K562 (cell line): Measurements from ENCODE around the gene KDM4C. TPM values are rescaled to one million over a fixed set of nuclear protein-coding genes. Genes with fewer than 3 reads are reported as not detected.
A peak's percentile ranks its signal among the peaks of the same experiment; 100 is the strongest.

Source experiments
- CBFA2T2 ChIP-seq: fragments of 450-650 bp; conservative IDR thresholded peaks from 2 replicates; pipeline ENCODE4 v1.6.1; 2017; ENCODE audit warnings: mild to moderate bottlenecking
- CHD2 ChIP-seq: IDR thresholded peaks from 2 replicates; pipeline ENCODE4 v1.6.1; 2011; ENCODE audit warnings: low read depth, low read length
- IRF1 ChIP-seq: sonication (generic); formaldehyde crosslinking; IDR thresholded peaks from 2 replicates; pipeline ENCODE4 v1.8.0; 2022; ENCODE audit warnings: missing genetic modification reagents, mild to moderate bottlenecking, borderline replicate concordance
- KLF10 ChIP-seq: fragments of 250-450 bp; sonication (Bioruptor Pico); IDR thresholded peaks from 2 replicates; pipeline ENCODE4 v1.6.1; 2021; ENCODE audit warnings: matching md5 sums
- MEF2D ChIP-seq: conservative IDR thresholded peaks from 2 replicates; pipeline ENCODE4 v1.6.1; 2016; ENCODE audit warnings: low read depth, missing genetic modification characterization, missing compliant biosample characterization
- NFATC3 ChIP-seq: fragments of 450-650 bp; IDR thresholded peaks from 2 replicates; pipeline ENCODE4 v1.6.1; 2017; ENCODE audit warnings: mild to moderate bottlenecking
- RNF2 ChIP-seq: sonication (generic); IDR thresholded peaks from 2 replicates; pipeline ENCODE4 v1.6.1; 2016
- SPI1 ChIP-seq: IDR thresholded peaks from 2 replicates; pipeline ENCODE4 v1.6.1; 2011; ENCODE audit warnings: low read depth, low read length, control low read depth, borderline replicate concordance
- ZBTB49 ChIP-seq: sonication (generic); formaldehyde crosslinking; IDR thresholded peaks from 2 replicates; pipeline ENCODE4 v1.8.0; 2022; ENCODE audit warnings: missing genetic modification reagents, mild to moderate bottlenecking, borderline replicate concordance
- ZMIZ1 ChIP-seq, 2 experiments: fragments of 150-350 bp in 1 of 2; IDR thresholded peaks; 2 replicates each; pipeline ENCODE4 v1.6.1; 2012 to 2016; ENCODE audit warnings: low read depth in 2 of 2, low read length in 2 of 2, mild to moderate bottlenecking in 1 of 2, moderate library complexity in 1 of 2
- ZNF551 ChIP-seq: fragments of 250-450 bp; sonication (Bioruptor Pico); IDR thresholded peaks from 2 replicates; pipeline ENCODE4 v1.5.0; 2021; ENCODE audit warnings: mild to moderate bottlenecking, moderate library complexity
- ZNF76 ChIP-seq: fragments of 250-450 bp; sonication (Bioruptor Pico); IDR thresholded peaks from 2 replicates; pipeline ENCODE4 v1.4.0; 2020; ENCODE audit warnings: mild to moderate bottlenecking, moderate library complexity, borderline replicate concordance
- polyA plus RNA-seq, 8 experiments: library from polyadenylated mRNA; depleted of rRNA in 4 of 8; stranded (reverse) in 5 of 8; unstranded in 3 of 8; fragments of >200 nt; fragmentation: Nextera tagmentation in 2 of 8; fragmentation: Illumina TruSeq in 1 of 8; extraction: Ambion mirVana in 2 of 8; extraction: Trizol in 1 of 8; gene quantifications; 2 replicates each; pipeline versions ENCODE4 v1.2.1 to v1.2.3, GENCODE V29; 2011 to 2014; ENCODE audit warnings: inconsistent platforms in 1 of 8, missing spikeins in 1 of 8
- total RNA-seq, 7 experiments: library from RNA; depleted of rRNA in 6 of 7; stranded (reverse); fragments of >200 nt in 6 of 7; fragmentation: Illumina TruSeq in 2 of 7; extraction: Trizol in 2 of 7; gene quantifications; 2 replicates each; pipeline versions ENCODE4 v1.2.1 to v1.2.3, GENCODE V29; 2011 to 2021; ENCODE audit warnings: low replicate concordance in 1 of 7

The KDM4C gene
- total and polyA plus RNA-seq, 9 of the 15 experiments (the other 6 are each of a cell fraction or from before 2014, with no cell fraction given): 5.4 to 17.0 (median 12.6) TPM

- TF ChIP-seq ZMIZ1 (IDR thresholded peaks at IDR 0.05; ENCODE audit: low read depth in 2 of 2, low read length in 2 of 2) (no peak), RNF2 (no peak), CBFA2T2 (no peak), CHD2 (no peak), ZNF76 (CRISPR knock-in tag) (no peak), ZBTB49 (CRISPR knock-in tag) (no peak), IRF1 (CRISPR knock-in tag) (no peak), KLF10 (CRISPR knock-in tag) (no peak), ZNF551 (CRISPR knock-in tag) (no peak), MEF2D (tag) (peak; percentile 85), SPI1 (0 out of 2 replicates have a peak, but pooled peaks have one; percentile 34), NFATC3 (no peak)
Measured at GRCh38 chr9:7055171-7055903, 297.6 kb downstream of the KDM4C start (continued).
